Neural progenitor cell (in vitro differentiated cells): ENCODE data around the gene POLR3C. TPM values are rescaled to one million over a fixed set of nuclear protein-coding genes. Genes with fewer than 3 reads are reported as not detected.

Source experiments
- DNase-seq: peaks from one replicate; pipeline ENCODE4 v3.0.0-alpha.2; 2016; ENCODE audit warnings: low spot score
- H2AFZ ChIP-seq: fragments of 200-600 bp; sonication (generic); replicated peaks from 2 replicates; pipeline ENCODE4 v1.6.1; 2016; ENCODE audit warnings: antibody characterized with exemption
- H3F3A ChIP-seq: fragments of 200-600 bp; sonication (generic); 2 replicates; pipeline ENCODE4 v1.6.1; 2016; ENCODE audit warnings: antibody characterized with exemption, low read depth
- H3K27ac ChIP-seq: fragments of 200-600 bp; sonication (generic); 2 replicates; pipeline ENCODE4 v1.5.1; 2016; ENCODE audit warnings: mild to moderate bottlenecking
- H3K27me3 ChIP-seq: fragments of 200-600 bp; sonication (generic); 2 replicates; pipeline ENCODE4 v1.6.1; 2016; ENCODE audit warnings: mild to moderate bottlenecking, moderate library complexity
- H3K36me3 ChIP-seq: fragments of 200-600 bp; sonication (generic); 2 replicates; pipeline ENCODE4 v1.5.1; 2016
- H3K4me1 ChIP-seq: fragments of 200-600 bp; sonication (generic); 2 replicates; pipeline ENCODE4 v1.6.1; 2016; ENCODE audit warnings: mixed run types
- H3K4me2 ChIP-seq: fragments of 200-600 bp; sonication (generic); 2 replicates; pipeline ENCODE4 v1.6.1; 2016
- H3K4me3 ChIP-seq: fragments of 200-600 bp; sonication (generic); 2 replicates; pipeline ENCODE4 v1.5.1; 2016
- H3K79me2 ChIP-seq: fragments of 200-600 bp; sonication (generic); 2 replicates; pipeline ENCODE4 v1.6.1; 2016; ENCODE audit warnings: low read depth
- H3K9ac ChIP-seq: fragments of 200-600 bp; sonication (generic); 2 replicates; pipeline ENCODE4 v1.6.1; 2016
- H3K9me3 ChIP-seq: fragments of 200-600 bp; sonication (generic); 2 replicates; pipeline ENCODE4 v1.5.1; 2016; ENCODE audit warnings: low read depth
- H4K20me1 ChIP-seq: fragments of 200-600 bp; sonication (generic); 2 replicates; pipeline ENCODE4 v1.6.1; 2016; ENCODE audit warnings: low read depth
- H3K27ac Mint-ChIP-seq: 3 replicates; pipeline ENCODE4 v1.8.0; 2021; ENCODE audit warnings: mixed read lengths
- H3K27me3 Mint-ChIP-seq: 2 replicates; pipeline ENCODE4 v1.8.0; 2022; ENCODE audit warnings: low read depth, mild to moderate bottlenecking, inconsistent platforms, moderate library complexity, mixed read lengths; ENCODE audit not compliant: insufficient read depth
- H3K36me3 Mint-ChIP-seq: 3 replicates; pipeline ENCODE4 v1.8.0; 2021; ENCODE audit warnings: mixed read lengths
- H3K4me1 Mint-ChIP-seq: 3 replicates; pipeline ENCODE4 v1.8.0; 2021; ENCODE audit warnings: mixed read lengths
- H3K4me3 Mint-ChIP-seq: 3 replicates; pipeline ENCODE4 v1.8.0; 2021; ENCODE audit warnings: mild to moderate bottlenecking, moderate library complexity, mixed read lengths
- H3K9me3 Mint-ChIP-seq: 3 replicates; pipeline ENCODE4 v1.8.0; 2020; ENCODE audit warnings: mixed read lengths
- EZH2 ChIP-seq: fragments of 200-600 bp; sonication (generic); IDR thresholded peaks from 2 replicates; pipeline ENCODE4 v1.6.1; 2017; ENCODE audit warnings: antibody characterized with exemption, mild to moderate bottlenecking, moderate library complexity
- EZH2phosphoT487 ChIP-seq: fragments of 200-600 bp; sonication (generic); IDR thresholded peaks from 2 replicates; pipeline ENCODE4 v1.6.1; 2017; ENCODE audit warnings: antibody characterized with exemption
- total RNA-seq: library from RNA; depleted of rRNA; stranded (reverse); fragments of >200 nt; gene quantifications from 2 replicates; pipeline ENCODE4 v1.2.3, GENCODE V29; 2015; ENCODE audit warnings: low replicate concordance
- TF ChIP-seq, protein P1 (sequence below): fragments of 200-600 bp; sonication (generic); IDR thresholded peaks from 2 replicates; pipeline ENCODE4 v1.5.1; 2017; ENCODE audit warnings: antibody characterized with exemption, mild to moderate bottlenecking

The POLR3C gene
- total RNA-seq, 1 donor from 2014 or later = 15.6 TPM

DNA sequence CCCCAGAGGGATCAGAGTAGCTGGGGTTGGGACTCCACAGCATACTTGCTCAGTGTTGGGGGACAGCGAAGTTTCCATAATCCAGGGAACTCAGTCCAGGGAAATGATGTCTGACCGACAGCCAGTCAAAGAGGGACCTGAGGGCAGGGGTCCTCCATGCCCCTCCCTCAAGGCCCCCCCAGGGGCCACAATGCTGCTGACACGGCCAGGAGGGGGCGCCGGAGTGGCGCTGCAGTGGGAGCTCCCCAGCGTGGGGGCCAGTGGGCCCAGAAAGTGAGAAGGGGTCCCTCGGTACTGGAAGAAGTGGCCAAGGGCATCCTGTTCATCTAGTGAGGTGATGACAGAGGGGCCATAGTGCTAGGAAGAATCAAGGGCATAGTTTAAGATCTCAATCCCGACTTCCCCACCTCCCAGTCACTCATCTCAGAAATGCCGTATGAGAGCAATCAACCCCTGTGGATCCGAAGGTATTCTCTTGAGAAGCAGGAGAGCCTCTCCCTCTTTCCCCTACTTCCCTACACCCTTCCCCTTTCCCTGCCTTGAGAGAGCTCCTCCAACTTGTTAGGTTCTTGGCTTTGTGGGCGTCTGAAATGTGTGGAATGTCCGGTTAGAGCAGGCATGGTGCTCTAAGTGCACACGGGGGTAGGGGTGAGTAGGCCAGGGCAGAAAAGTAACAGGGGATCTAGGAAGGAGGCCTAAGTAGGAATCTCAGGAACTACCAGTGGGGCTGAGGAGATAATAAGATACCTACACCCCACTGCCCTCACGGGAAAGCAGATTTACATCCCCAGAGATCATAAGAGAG is 25.6 kb downstream of the POLR3C start:
- Histone ChIP-seq H2AFZ (no peak overlapping the region), H4K20me1 (no peaks in the 10 kb centered on the region), H3K27me3 (peaks cover 8% of the 10 kb centered on the region), H3K4me1 (no peaks in the 10 kb centered on the region), H3K27ac (no peak overlapping the region), H3K9ac (no peak overlapping the region), H3K79me2 (no peaks in the 10 kb centered on the region), H3K4me3 (no peak overlapping the region), H3K9me3 (no peaks in the 10 kb centered on the region), H3K36me3 (no peaks in the 10 kb centered on the region), H3F3A (peaks cover 22% of the 10 kb centered on the region), H3K4me2 (no peak overlapping the region)
- Mint-ChIP-seq H3K4me1 (peaks cover 3% of the 10 kb centered on the region), H3K4me3 (no peak overlapping the region), H3K27ac (no peak overlapping the region), H3K36me3 (peaks cover 33% of the 10 kb centered on the region), H3K27me3 (peaks cover 2% of the 10 kb centered on the region), H3K9me3 (no peaks in the 10 kb centered on the region)
- TF ChIP-seq EZH2phosphoT487 (no peak), EZH2 (no peak)
- TF ChIP-seq, protein P1, sequence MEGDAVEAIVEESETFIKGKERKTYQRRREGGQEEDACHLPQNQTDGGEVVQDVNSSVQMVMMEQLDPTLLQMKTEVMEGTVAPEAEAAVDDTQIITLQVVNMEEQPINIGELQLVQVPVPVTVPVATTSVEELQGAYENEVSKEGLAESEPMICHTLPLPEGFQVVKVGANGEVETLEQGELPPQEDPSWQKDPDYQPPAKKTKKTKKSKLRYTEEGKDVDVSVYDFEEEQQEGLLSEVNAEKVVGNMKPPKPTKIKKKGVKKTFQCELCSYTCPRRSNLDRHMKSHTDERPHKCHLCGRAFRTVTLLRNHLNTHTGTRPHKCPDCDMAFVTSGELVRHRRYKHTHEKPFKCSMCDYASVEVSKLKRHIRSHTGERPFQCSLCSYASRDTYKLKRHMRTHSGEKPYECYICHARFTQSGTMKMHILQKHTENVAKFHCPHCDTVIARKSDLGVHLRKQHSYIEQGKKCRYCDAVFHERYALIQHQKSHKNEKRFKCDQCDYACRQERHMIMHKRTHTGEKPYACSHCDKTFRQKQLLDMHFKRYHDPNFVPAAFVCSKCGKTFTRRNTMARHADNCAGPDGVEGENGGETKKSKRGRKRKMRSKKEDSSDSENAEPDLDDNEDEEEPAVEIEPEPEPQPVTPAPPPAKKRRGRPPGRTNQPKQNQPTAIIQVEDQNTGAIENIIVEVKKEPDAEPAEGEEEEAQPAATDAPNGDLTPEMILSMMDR = peak; percentile 51
- peak; percentile 20 for DNase-seq

- TF ChIP-seq, protein P1 = no peak
- TF ChIP-seq EZH2 = no peak
- no peak for TF ChIP-seq EZH2phosphoT487
- Histone ChIP-seq H3K4me2 (no peak overlapping the region), H3K4me3 (no peak overlapping the region), H3K27ac (no peak overlapping the region), H3K27me3 (no peaks in the 10 kb centered on the region), H3K36me3 (no peaks in the 10 kb centered on the region), H4K20me1 (no peaks in the 10 kb centered on the region), H2AFZ (no peak overlapping the region), H3K79me2 (peaks cover 15% of the 10 kb centered on the region), H3K9ac (no peak overlapping the region), H3F3A (peaks cover 16% of the 10 kb centered on the region), H3K4me1 (no peaks in the 10 kb centered on the region), H3K9me3 (no peaks in the 10 kb centered on the region)
- no peak for DNase-seq
- no peaks in the 10 kb centered on the region for H3K27me3 Mint-ChIP-seq
- H3K4me3 Mint-ChIP-seq = peak overlapping the region; percentile 36
- no peaks in the 10 kb centered on the region for H3K9me3 Mint-ChIP-seq
- H3K27ac Mint-ChIP-seq = no peak overlapping the region
- peaks cover 46% of the 10 kb centered on the region for H3K36me3 Mint-ChIP-seq
- H3K4me1 Mint-ChIP-seq = peaks cover 6% of the 10 kb centered on the region
Observed at GRCh38 chr1:145855426-145855948, 31.5 kb downstream of the POLR3C start.

DNA sequence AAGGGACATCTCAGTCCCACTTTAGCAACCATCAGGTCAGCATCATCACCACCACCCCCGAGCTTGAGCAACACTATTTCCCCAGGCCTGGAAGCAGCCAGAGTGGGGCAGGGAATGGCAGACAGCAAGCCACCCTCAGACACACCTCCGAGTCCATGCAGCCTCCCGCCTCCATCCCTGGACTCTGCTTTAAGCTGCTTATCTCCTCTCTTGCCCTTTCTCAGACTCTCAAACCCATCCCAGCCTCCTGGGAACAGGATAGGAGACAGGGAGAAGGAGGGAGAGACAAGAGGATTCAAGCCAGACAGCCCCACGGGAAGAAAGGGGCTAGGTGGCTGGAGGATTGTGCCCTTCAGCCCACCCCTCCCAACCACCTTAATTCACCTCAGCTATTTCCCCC is 33.2 kb downstream of the POLR3C start:
- Histone ChIP-seq H3K27ac (no peak overlapping the region), H2AFZ (no peak overlapping the region), H3F3A (peaks cover 22% of the 10 kb centered on the region), H3K27me3 (no peaks in the 10 kb centered on the region), H3K9me3 (no peaks in the 10 kb centered on the region), H3K4me3 (no peak overlapping the region), H3K4me2 (no peak overlapping the region), H3K36me3 (no peaks in the 10 kb centered on the region), H3K9ac (no peak overlapping the region), H3K79me2 (peaks cover 15% of the 10 kb centered on the region), H3K4me1 (no peaks in the 10 kb centered on the region), H4K20me1 (no peaks in the 10 kb centered on the region)
- TF ChIP-seq, protein P1 = no peak
- no peaks in the 10 kb centered on the region for H3K9me3 Mint-ChIP-seq
- peak overlapping the region; percentile 98 for H3K4me3 Mint-ChIP-seq
- H3K4me1 Mint-ChIP-seq = peaks cover 10% of the 10 kb centered on the region
- H3K36me3 Mint-ChIP-seq = peaks cover 35% of the 10 kb centered on the region
- DNase-seq = no peak
- H3K27ac Mint-ChIP-seq = no peak overlapping the region
- no peaks in the 10 kb centered on the region for H3K27me3 Mint-ChIP-seq
